ENCODE measurements around the gene FGF3.

FGF3 gene

DNA sequence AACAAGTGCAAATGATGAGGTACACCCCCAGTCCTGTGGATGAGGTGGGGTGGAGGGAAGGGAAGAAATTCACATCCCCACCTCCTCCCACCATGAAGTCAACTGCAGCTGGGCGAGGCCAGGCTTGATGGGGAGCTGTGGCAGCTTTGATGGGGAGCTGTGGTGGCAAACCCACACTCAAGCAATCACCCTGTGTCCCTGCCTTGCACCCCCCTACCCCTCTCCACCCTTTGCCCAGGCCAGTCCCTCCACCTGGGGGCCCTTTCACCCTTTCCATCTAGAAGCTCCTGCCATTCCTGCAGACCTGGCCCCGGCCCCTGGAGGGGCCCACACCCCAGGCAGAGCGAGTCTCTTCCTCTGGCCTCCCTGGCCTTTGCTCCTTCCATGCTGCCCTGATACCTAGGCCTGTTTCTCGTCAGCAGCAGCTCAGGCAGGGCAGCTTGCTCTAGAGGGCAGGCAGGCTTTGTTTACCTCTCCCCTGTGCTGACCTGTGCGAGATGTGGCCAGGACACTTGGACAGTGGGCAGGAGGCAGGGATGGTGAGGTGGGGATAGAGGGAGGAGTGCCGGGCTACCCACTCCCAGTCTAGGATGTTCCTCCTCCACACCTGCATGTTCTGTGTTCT lies 4.5 kb upstream of the FGF3 start:
- H3K36me3 ChIP-seq (ENCODE audit: control insufficient read depth, insufficient read depth, low read length) = no peaks in the 10 kb centered on the region
- no peaks in the 10 kb centered on the region for H3K79me2 ChIP-seq
- no peak overlapping the region for H2AFZ ChIP-seq
- H3K27ac ChIP-seq = no peak overlapping the region
- no peak overlapping the region for H3K9ac ChIP-seq
- no peaks in the 10 kb centered on the region for H3K9me3 ChIP-seq (ENCODE audit: control insufficient read depth, low read length)
- TF ChIP-seq, protein P1, sequence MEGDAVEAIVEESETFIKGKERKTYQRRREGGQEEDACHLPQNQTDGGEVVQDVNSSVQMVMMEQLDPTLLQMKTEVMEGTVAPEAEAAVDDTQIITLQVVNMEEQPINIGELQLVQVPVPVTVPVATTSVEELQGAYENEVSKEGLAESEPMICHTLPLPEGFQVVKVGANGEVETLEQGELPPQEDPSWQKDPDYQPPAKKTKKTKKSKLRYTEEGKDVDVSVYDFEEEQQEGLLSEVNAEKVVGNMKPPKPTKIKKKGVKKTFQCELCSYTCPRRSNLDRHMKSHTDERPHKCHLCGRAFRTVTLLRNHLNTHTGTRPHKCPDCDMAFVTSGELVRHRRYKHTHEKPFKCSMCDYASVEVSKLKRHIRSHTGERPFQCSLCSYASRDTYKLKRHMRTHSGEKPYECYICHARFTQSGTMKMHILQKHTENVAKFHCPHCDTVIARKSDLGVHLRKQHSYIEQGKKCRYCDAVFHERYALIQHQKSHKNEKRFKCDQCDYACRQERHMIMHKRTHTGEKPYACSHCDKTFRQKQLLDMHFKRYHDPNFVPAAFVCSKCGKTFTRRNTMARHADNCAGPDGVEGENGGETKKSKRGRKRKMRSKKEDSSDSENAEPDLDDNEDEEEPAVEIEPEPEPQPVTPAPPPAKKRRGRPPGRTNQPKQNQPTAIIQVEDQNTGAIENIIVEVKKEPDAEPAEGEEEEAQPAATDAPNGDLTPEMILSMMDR (IDR thresholded peaks at IDR 0.05) = no peak
- no peak overlapping the region for H3K4me3 ChIP-seq (ENCODE audit: low read depth, low read length)
- H3K27me3 ChIP-seq (ENCODE audit: control insufficient read depth, insufficient read depth, low read length) = no peaks in the 10 kb centered on the region
- H3K4me2 ChIP-seq (ENCODE audit: low read length) = no peak overlapping the region
- no peaks in the 10 kb centered on the region for H3K4me1 ChIP-seq

DNA sequence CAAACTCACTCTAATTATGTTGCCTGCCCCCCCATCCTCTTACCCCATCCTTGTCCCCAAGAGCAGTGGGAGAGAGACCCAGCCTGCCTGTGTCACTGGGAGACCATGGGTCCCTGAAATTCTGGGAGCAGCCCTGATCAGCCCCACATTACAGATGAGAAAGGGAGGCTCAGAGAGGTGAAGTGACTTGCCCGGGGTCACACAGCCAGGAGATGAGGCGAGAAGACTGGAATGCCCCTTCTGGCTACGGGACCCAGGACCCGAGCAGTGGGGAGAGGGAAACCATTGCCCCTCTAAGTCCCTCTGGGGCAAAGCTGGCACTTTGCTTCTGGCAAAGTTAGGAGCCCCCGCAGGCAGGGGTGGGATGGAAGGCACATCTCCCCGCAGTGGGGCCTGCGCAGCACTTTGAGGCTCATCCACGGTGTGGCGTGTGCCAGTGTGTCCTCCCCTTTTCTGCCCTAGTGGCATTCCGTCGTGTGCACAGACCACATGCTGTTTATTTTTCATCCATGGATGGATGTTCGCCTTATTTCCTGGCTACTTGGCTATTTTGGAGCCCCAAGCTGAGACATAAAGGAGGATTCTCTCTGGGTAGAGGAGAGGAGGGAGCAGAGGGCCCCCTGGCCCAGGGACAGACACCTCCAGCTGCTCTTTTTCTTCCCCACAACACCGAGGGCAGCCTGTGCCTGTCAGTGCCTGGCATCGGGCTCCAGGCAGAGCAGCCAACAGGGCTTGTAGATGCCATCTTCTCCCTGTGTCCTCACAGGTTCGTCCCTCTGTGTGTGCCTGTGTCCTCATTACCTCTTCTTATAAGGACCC lies 3.7 kb upstream of the FGF3 start:
- Histone ChIP-seq H3K79me2 (no peaks in the 10 kb centered on the region), H3K27me3 (ENCODE audit: control insufficient read depth, insufficient read depth, low read length) (no peaks in the 10 kb centered on the region), H2AFZ (no peak overlapping the region), H3K4me1 (no peaks in the 10 kb centered on the region), H3K9ac (no peak overlapping the region), H3K4me3 (ENCODE audit: low read depth, low read length) (no peak overlapping the region), H3K9me3 (ENCODE audit: control insufficient read depth, low read length) (no peaks in the 10 kb centered on the region), H3K36me3 (ENCODE audit: control insufficient read depth, insufficient read depth, low read length) (no peaks in the 10 kb centered on the region), H3K27ac (no peak overlapping the region), H3K4me2 (ENCODE audit: low read length) (no peak overlapping the region)
- TF ChIP-seq, protein P1 (IDR thresholded peaks at IDR 0.05) = no peak

DNA sequence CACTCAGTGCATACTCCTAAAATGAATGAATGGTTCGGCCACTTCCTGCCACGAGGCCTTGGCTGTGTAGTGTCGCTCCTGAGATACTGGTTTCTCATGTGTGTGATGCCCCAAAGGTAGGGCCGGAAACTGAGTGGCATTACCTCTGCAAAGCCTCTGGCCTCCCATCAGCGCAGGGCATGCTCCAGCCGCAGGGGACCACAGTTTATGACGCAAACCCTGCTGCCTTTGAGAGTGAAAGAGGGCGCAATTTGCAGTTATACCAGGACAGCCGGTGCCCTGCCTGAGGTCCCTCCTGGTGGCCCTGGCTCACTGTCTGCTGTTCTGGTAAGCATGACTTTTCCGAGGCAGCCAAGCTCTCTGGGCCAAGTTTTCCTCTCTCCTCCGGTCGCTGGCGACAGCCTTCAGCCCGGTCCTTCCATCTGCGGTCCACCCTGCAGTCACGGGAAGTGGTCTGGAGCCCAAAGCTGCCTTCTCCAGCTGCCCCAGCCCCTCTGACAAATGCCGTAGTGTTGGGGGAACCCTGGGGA lies 2.4 kb upstream of the FGF3 start:
- H3K9me3 ChIP-seq (ENCODE audit: control insufficient read depth, low read length) = no peaks in the 10 kb centered on the region
- H3K79me2 ChIP-seq = no peaks in the 10 kb centered on the region
- no peaks in the 10 kb centered on the region for H3K27me3 ChIP-seq (ENCODE audit: control insufficient read depth, insufficient read depth, low read length)
- no peak overlapping the region for H3K4me2 ChIP-seq (ENCODE audit: low read length)
- TF ChIP-seq, protein P1 (IDR thresholded peaks at IDR 0.05) = no peak
- no peak overlapping the region for H3K4me3 ChIP-seq (ENCODE audit: low read depth, low read length)
- H3K36me3 ChIP-seq (ENCODE audit: control insufficient read depth, insufficient read depth, low read length) = no peaks in the 10 kb centered on the region
- no peak overlapping the region for H3K27ac ChIP-seq
- H2AFZ ChIP-seq = no peak overlapping the region
- H3K4me1 ChIP-seq = no peaks in the 10 kb centered on the region
- H3K9ac ChIP-seq = no peak overlapping the region

DNA sequence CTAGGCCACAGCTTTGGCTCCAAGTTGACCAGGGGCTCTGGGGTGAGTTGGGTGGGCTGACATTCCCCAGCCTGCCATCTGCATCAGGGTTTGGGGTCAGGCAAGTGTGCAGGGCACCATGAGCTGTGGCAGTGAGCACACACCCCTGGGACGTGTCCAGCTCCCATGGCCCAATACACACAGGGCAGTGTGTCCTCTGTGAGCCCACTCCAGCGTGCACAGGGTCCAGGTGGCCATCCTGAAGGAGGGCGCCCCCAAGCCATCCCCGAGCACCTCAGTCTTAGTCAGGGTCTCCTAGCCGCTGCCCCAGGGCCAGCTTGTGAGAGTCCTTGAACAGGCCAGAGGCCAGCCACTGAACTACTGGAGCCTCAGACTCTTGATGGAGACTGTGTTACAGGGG lies 1.2 kb upstream of the FGF3 start:
- Histone ChIP-seq H3K9ac (no peak overlapping the region), H3K27ac (no peak overlapping the region), H3K36me3 (ENCODE audit: control insufficient read depth, insufficient read depth, low read length) (no peaks in the 10 kb centered on the region), H3K4me3 (ENCODE audit: low read depth, low read length) (no peak overlapping the region), H3K4me1 (no peaks in the 10 kb centered on the region), H3K4me2 (ENCODE audit: low read length) (no peak overlapping the region), H3K79me2 (no peaks in the 10 kb centered on the region), H2AFZ (no peak overlapping the region), H3K27me3 (ENCODE audit: control insufficient read depth, insufficient read depth, low read length) (no peaks in the 10 kb centered on the region), H3K9me3 (ENCODE audit: control insufficient read depth, low read length) (no peaks in the 10 kb centered on the region)
- TF ChIP-seq, protein P1 (IDR thresholded peaks at IDR 0.05) = no peak

All from parathyroid adenoma (tissue), 2 donors.